ENCODE measurements around the gene LMTK2. TPM values are rescaled to one million over a fixed set of nuclear protein-coding genes. Genes with fewer than 3 reads are reported as not detected.

The LMTK2 gene
- total RNA-seq, 1 experiment from 2014 or later: 7.5 TPM

GRCh38 chr7:98203261-98203963 lies 96.8 kb downstream of the LMTK2 start:
- DNase-seq (ENCODE audit: low spot score): no peak

GRCh38 chr7:98203964-98204605 lies 97.4 kb downstream of the LMTK2 start:
- no peak for DNase-seq (ENCODE audit: low spot score)

GRCh38 chr7:98204670-98205069 lies 98.0 kb downstream of the LMTK2 start:
- DNase-seq (ENCODE audit: low spot score): no peak

GRCh38 chr7:98205162-98205845 lies 98.6 kb downstream of the LMTK2 start:
- DNase-seq (ENCODE audit: low spot score): no peak

GRCh38 chr7:98206451-98207330 lies 100.0 kb downstream of the LMTK2 start:
- DNase-seq (ENCODE audit: low spot score): no peak

- no peak for DNase-seq (ENCODE audit: low spot score)
Measured at GRCh38 chr7:98209166-98209920, 102.7 kb downstream of the LMTK2 start.

- no peak for DNase-seq (ENCODE audit: low spot score)
Measured at GRCh38 chr7:98210513-98211220, 104.0 kb downstream of the LMTK2 start.

- no peak for DNase-seq (ENCODE audit: low spot score)
Measured at GRCh38 chr7:98211221-98211675, 104.6 kb downstream of the LMTK2 start, which contains the start of gene BHLHA15. Gene BHLHA15, plus strand, starts transcription at chr7:98211439. Its CDS starts 871 bp downstream, at chr7:98212310.

- DNase-seq (ENCODE audit: low spot score): no peak
Measured at GRCh38 chr7:98211676-98212531, 105.2 kb downstream of the LMTK2 start.

- DNase-seq (ENCODE audit: low spot score): no peak
Measured at GRCh38 chr7:98212532-98213041, 105.9 kb downstream of the LMTK2 start.

- no peak for DNase-seq (ENCODE audit: low spot score)
Measured at GRCh38 chr7:98213296-98213887, 106.7 kb downstream of the LMTK2 start.

GRCh38 chr7:98213888-98214810 lies 107.5 kb downstream of the LMTK2 start:
- DNase-seq (ENCODE audit: low spot score): no peak

GRCh38 chr7:98214811-98215321 lies 108.2 kb downstream of the LMTK2 start:
- no peak for DNase-seq (ENCODE audit: low spot score)

- no peak for DNase-seq (ENCODE audit: low spot score)
Measured at GRCh38 chr7:98215561-98216495, 109.2 kb downstream of the LMTK2 start.

GRCh38 chr7:98216941-98217622 lies 110.4 kb downstream of the LMTK2 start:
- no peak for DNase-seq (ENCODE audit: low spot score)
